GM19395 (cell line): ENCODE data around the gene HECTD1.
"Not testable (repeated sequence)": the region's sequence is repeated elsewhere in the genome, so short reads cannot be mapped to it uniquely, and the experiment has no call there.

Experiments
- ATAC-seq: cut with Tn5 transposase; IDR thresholded peaks from one replicate; pipeline ENCODE4 v1.9.1; 2021; ENCODE audit warnings: mild to moderate bottlenecking, moderate library complexity; ENCODE audit not compliant: unreplicated experiment

HECTD1 gene

DNA sequence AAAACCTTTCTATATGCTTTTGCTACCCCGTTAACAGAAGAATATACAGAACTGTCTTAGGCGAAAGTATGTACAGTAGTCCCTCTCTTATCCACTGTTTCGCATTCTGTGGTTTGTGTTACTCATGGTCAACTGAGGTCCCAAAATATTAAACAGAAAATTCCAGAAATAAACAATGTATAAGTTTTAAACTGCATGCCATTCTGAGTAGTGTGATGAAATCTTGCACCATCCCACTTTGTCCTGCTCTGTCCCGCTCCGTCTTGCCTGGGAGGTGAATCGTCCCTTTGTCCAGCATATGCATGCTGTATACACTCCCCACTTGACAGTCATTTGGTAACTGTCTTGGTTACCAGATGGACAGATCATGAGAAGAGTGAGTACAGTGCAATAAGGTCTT lies 111.3 kb downstream of the HECTD1 start:
- ATAC-seq = no peak

DNA sequence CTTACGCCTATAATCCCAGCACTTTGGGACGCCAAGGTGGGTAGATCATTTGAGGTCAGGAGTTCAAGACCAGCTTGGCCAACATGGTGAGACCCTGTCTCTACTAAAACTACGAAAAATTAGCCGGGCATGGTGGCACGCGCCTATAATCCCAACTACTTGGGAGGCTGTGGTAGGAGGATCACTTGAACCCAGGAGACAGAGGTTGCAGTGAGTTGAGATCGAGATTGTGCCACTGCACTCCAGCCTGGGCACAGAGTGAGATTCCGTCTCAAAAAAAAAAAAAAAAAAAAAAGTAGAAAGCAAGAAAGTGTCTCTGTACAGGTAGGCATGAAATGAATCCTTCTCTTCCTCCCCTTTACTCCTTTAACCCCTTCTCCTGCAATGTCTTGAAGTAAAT lies 111.8 kb downstream of the HECTD1 start:
- ATAC-seq = not testable (repeated sequence)

DNA sequence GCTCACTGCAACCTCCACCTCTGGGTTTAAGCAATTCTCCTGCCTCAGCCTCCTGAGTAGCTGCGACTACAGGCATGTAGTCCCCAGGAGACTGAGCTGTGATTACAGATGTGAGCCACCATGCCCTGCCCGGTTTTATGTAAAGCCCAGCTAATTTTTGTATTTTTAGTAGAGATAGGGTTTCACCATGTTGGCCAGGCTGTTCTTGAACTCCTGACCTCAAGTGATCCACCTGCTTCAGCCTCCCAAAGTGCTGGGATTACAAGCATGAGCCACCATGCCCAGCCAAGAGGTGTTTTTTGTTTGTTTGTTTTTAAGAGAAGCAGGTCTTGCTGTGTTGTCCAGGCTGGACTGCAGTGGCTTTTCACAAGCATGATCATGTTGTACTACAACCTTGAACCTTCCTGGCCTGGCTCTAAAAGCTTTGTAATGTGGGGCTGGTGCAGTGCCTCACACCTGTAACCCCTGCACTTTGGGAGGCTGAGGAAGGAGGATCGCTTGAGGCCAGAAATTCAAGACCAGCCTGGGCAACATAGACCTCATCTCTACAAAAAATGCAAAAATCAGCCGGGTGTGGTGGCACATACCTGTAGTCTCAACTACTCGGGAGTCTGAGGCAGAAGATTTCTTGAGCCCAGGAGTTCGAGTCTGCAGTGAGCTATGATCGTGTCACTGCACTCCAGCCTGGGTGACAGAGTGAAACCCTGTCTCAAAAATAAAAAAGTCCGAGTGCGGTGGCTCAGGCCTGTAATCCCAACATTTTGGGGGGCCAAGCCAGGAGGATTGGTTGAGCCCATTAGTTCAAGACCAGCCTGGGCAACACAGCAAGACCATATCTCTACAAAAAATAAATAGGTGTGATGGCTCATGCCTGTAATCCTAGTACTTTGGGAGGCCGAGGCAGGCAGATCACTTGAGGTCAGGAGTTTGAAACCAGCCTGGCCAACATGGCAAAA lies 113.4 kb downstream of the HECTD1 start:
- ATAC-seq = not testable (repeated sequence)

DNA sequence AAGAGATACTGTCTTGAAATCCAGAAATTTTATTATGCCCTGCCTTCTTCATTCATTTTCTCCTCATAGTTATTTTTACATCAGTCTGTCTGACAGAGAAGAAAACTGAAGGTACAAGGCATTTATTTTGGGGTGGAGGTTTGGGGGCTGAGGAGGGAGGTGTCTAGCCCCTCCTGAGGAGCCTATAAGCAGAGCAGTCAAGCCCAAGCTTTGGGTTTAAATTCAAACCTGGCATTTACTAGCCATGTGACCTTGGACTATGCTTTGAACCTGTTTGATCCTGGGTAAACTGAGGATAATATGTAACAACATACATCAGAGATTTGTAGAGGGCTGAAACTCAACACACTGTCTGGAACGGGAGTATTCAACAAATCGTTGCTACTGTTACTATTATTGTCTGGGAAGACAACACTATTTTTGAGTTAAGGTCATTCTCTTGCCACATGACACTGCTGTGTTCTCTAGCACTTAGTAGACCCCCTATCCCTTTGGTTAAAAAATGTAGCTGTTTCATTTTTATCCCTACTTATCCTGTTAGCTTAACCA lies 115.4 kb downstream of the HECTD1 start:
- no peak for ATAC-seq

DNA sequence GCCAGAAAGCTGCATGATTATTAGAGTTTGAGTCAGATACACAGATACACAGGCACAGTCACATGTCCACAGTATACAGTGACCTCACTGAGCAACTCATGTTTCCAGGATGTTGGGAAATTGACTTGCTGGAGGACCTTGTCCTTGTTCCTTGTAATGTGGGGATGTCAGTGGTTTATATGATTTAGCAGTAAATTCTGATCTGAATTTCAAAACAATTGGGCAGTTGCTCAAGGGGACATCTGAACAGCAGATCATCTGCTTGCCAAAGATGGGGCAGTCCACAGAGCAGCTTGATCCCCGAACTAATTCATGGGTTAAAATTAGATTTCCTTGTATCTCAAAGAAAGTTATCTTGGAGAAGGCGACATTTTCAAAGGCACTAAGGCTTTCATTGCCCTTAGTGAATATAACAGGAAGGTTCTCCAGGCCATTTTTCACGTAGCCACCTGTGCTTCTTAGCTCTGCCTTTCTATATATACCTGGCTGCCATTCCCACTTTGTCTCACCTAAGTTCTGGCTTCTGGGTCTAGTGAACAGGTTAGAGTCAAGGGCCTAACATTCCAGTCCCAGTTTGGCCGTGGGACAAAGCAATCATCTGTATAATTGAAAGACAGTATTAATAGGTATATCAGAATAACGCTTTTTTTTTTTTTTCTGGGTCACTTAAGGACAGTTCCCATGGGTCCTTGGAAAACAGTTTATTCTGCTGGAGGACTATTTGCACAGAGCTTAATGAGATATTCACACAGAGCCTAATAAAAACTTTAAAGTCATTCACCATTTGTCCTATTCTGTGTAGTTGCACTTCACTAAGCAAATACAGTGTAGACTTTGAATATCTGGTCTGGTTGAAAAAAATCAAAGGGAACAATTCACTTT lies 116.5 kb downstream of the HECTD1 start:
- ATAC-seq = no peak

DNA sequence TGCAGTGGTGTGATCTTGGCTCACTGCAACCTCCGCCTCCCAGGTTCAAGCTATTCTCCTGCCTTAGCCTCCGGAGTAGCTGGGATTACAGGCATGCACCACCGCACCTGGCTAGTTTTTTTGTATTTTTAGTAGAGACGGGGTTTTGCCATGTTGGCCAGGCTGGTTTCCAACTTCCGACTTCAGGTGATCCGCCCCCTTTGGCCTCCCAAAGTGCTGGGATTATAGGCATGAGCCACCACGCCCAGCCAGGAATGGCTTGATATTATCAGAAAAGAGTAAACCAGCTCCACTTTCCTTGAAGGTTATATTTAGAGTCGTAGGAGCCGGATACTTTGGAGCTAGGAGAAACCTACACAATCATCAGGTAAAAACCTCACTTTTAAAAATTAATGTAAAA lies 121.1 kb downstream of the HECTD1 start:
- ATAC-seq = not testable (repeated sequence)

DNA sequence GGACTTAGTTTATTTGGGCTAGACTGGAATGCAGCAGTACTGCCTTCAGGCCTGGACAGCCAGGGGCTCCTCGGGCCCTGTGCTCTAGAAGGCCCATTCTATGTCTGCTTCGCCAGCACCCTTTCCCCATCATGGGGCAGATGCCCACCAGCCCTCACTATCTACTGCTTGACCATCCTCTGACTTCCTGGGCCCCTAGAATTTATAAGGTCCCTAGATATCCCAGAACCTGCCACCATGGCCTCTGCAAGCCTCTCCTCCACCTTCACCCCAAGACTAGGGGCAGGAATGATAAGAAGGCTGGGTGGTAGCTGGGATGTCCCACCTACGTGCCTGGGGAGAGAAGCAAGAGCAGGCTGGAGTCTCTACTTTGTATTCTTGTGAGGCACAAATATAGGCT lies 122.6 kb downstream of the HECTD1 start:
- no peak for ATAC-seq

DNA sequence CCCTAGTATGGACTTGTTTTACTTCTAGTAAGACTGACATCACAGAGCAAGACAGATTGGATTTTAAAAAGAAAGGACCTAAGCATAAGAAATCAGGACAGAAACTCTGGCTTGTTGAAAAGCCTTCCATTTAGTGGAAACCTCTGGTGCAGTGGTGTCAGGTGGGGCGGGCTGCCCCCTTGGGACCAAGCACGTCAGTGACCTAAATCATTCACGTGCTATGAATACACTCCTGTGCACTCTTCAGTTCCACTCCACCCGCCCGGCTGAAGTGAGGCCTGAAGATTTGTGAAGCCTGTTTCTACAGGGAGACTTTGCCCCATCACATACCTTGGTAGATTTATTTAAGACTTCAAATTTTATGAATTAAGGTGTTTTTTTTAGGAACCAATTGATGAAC lies 123.2 kb downstream of the HECTD1 start:
- ATAC-seq = peak; percentile 88

DNA sequence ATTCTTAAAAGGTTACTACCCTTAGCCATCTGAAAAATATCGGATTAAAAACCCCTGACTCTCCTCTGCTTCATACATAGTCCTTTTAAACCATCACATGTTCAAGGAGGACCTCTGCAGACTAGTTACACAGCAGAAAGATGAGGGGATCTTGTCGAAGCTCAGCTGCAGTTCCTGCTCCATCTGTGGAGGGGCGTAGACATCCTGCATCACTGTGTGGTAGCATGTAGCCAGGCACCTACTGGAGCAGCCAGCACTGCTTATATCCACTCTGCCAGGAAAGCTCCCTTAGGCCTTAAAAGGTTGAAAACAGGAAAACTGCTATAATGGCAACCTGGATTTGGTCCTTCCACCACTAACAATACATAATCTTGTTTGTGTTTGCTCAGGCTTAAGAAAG lies 123.8 kb downstream of the HECTD1 start:
- ATAC-seq = no peak

DNA sequence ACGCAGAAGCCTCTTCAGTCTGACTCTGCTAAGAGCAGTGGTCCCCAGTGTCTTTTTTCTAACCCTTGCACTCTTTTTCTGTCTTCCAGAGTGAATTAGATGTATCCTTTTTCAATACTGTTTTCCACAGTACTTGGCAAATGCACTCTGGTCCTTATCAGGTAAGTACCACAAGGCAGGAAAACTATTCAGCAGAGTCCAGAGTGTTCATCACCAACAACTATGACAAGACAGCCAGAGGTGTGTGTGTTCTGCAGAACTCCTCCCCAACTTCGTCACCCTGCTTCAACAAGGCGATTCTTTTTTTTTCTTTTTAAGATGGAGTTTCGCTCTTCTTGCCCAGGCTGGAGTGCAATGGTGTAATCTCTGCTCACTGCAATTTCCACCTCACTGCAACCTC lies 127.1 kb downstream of the HECTD1 start:
- no peak for ATAC-seq

DNA sequence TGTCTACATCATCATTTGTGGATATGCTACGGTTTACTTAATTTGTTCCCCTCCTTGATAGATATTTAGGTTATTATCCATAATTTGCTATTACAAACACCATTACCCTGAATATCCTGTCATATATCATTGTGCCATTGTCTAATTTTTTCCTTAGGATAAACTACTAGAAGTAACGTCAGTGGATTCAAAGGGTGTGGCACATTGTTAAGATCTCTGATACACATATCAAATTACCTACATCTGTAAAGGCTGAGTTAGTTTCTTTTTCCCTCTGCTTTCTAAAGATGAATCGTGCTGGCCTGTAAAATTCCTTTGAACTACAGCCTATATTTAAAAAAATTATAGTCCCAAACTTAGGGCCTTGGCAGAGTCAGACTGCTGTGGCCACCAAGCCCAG lies 127.5 kb downstream of the HECTD1 start:
- no peak for ATAC-seq

DNA sequence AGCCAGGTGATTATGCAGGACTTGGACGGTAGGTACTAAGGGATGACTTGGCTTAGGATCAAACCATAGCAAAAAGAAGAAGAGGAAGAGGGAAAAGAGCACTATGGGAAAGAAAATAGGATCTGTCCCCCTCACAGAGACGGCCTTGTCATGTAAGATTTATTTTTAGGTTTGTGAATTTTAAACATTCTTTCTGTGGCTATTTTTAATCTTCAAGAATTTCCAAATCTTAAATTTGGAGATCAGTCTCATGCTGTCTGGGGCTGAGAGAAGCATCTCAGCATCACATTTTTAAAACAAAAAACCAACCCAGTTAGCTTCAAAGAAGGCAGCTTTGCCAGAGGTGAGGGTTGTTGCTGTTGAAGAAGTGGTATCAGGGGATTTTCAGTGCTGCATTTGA lies 128.8 kb downstream of the HECTD1 start:
- ATAC-seq = no peak

DNA sequence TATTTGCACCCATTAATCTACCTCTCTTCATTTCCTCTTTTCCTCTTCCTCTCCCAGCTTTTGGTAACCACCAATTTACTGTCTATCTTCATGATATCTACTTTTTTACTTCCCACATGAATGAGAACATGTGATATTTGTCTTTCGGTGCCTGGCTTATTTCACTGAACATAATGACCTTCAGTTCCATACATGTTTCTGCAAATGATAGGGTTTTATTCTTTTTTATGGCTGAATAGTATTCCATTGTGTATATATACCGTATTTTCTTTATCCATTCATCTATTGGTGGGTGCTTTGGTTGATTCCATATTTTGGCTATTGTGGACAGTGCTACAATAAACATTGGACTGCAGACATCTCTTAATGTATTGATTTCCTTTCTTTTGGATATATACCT lies 132.4 kb downstream of the HECTD1 start:
- ATAC-seq = no peak

DNA sequence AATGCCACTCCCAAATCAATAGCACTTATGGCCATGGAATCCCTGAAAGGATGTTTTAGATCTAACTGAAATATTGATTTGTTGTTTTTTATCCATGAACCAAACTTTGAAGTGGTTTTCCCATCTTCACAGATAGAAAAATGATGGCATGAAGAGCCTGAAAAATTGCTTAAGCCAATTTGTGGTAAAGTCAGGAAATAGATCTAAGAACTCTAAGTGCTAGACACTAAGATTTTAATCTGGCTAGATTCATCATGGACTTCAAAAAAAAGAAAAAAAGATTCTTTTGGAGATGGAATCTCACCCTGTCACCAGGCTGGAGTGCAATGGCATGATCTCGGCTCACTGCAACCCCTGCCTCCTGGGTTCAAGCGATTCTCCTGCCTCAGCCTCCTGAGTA lies 136.4 kb downstream of the HECTD1 start:
- ATAC-seq = no peak

DNA sequence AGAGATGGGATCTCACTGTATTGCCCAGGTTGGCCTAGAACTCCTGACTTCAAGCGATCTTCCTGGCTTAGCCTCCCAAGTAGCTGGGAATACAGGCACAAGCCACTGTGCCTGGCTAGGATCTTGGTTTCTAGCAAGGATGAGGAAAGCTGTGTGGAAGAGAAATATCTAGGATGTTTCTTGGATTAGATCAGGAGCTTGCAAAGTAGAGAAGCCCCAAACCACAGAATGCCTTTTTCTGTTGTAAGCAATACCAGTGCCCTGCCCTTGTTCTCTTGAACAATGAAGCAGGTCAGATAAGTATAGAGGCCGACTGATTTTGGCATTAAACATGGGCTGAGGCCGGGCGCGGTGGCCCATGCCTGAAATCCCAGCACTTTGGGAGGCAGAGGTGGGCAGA lies 137.2 kb downstream of the HECTD1 start:
- no peak for ATAC-seq

DNA sequence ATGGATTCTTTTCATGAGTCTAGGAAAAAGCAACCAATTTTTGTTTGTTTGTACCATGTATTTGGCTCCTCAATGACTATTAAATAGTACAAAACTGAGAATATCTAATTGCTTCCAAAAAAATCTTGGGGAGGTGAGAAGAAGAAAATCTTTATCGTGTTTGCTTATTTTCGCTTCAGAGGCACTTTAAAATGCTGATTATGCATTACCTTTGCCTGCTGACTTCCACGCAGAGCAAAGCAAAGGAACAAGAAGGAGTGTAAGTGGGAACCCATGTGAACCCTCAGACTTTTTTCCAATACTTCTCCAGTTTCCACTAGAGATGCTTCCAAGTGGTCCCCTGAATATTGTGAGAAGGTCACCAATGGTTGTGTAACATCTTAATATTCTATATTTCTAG lies 138.2 kb downstream of the HECTD1 start:
- ATAC-seq = no peak

DNA sequence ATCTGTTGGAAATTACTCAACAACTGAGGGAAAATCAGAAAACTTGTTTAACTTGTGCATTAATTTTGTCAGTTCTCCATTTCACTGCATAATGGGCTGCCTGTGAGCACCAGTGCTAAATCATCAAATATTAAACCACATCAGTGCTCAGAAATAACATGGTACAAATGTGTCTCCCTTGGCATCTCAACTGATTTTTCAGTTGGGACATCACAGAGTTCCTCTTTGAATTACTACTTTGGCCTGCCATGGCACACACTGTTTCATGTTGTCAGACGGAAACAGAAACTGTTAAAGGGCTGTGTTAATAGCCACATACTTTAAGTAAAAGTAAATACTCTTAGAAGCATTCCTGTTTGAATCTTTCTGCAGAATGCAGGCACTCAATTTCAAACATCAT lies 139.4 kb downstream of the HECTD1 start:
- no peak for ATAC-seq

DNA sequence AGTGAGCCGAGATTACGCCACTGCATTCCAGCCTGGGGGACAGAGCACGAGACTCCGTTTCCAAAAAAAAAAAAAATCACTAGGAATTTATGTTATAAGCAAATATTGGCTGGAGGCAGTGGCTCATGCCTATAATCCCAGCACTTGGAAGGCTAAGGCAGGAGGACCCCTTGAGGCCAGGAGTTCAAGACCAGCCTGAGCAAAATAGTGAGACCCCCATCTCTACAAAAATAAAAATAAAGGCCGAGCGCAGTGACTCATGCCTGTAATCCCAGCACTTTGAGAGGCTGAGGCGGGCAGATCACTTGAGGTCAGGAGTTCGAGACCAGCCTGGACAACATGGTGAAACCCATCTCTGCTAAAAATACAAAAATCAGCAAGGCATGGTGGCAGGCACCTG lies 144.7 kb downstream of the HECTD1 start:
- not testable (repeated sequence) for ATAC-seq

DNA sequence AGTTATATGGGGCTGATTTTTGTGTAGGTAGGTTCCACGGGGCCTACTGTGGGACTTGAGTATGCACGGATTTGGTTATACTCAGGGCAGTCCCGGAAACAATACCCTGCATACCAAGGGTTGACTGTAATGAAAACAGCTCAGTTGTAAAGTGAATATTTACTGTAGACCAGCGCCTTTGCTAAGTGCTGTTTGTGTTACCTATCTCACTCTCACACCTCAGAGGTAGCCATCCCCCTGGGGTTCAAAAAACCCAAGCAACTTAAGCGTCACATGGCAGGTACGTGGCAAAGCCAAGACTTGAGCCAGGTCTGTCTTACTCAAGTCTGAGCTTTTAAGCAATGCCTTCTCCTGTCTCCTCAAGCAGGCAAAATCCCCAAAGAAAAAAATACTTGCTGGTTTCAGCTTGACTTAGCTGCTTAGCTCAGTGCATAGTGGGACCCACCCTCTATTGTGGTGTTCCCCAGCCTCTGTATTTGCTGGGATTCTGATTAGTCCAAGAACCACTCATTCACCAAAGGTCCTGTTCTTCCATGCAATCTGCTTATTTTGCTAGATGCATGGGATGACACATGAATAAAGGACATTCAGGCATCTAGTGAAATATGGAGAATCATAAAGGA lies 147.2 kb downstream of the HECTD1 start:
- ATAC-seq = no peak

DNA sequence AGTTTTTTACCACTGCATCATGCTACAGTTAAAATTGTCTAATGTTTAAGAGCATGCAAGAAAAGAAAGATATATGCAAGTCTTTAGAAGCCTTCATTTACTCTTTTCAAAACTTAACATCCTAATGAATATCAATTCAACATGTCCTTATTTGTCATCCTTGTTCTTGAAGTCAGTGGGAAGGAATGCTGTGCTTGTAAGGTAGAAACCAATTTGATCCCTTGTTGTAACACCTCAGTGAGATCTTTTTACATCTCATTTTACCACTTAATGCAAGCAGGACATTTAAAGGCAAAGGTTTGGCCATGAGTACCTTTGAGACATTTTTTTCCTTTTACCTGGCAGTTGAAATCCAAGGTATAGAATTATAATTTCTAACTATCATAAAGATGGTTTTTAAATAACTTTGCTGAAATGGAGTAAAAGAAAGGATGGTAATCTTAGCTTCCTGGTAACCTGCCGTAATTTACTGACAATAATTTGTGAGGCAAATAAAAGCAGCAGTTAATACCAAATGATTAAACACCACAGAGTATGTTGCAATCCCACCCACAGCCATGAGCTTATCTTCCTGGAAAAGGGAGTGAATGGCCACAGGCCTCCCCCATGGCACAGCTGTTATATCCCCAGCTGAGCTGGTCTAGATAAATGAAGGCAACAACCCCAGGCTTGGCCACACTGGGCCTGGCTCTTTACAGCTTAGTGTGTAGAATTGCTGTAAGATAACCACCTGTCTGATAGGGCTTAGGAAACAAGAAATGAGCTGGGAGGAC lies 148.3 kb downstream of the HECTD1 start:
- no peak for ATAC-seq
